HepG2 (cell line): ENCODE measurements around the gene ZNF606. TPM values are rescaled to one million over a fixed set of nuclear protein-coding genes. Genes with fewer than 3 reads are reported as not detected.

Experiments
- ATAC-seq: fragments of 200-7000 bp; cut with Tn5 transposase; 3 replicates; pipeline ENCODE4 v1.9.1; 2020; ENCODE audit warnings: mild to moderate bottlenecking, moderate library complexity
- BruUV-seq: library from RNA; stranded (reverse); fragments of 400-500 nt; replicated peaks from 2 replicates; lab custom pipeline; 2021; lab: Mats Ljungman, UMichigan
- CTCF ChIA-PET: fragments of 300-600 bp; formaldehyde crosslinking; extraction: SDS; loops from one replicate; lab custom pipeline; 2021; ENCODE audit warnings: low total read pairs, inconsistent platforms, low intra/inter-chr PET ratio; lab: Yijun Ruan, JAX
- POLR2A ChIA-PET: fragments of 350-600 bp; sonication (Branson Sonifier 250); formaldehyde crosslinking; loops from one replicate; lab custom pipeline; 2020; ENCODE audit warnings: antibody characterized with exemption, inconsistent platforms; lab: Yijun Ruan, JAX
- DNase-seq: peaks from one replicate; pipeline ENCODE4 v3.0.0-alpha.2; 2015; ENCODE audit warnings: low spot score
- FAIRE-seq: peaks from 3 replicates; lab custom pipeline; 2011; peaks lifted over from hg19 to GRCh38; lab: Jason Lieb, UNC
- H2AFZ ChIP-seq: one replicate; pipeline ENCODE4 v1.6.1; 2011; ENCODE audit warnings: low read length, inconsistent platforms
- H3K27ac ChIP-seq: fragments of 300-600 bp; 3 replicates; pipeline ENCODE4 v1.8.0; 2011; ENCODE audit warnings: mixed run types, mild to moderate bottlenecking, mixed read lengths, low read length, inconsistent platforms; ENCODE audit not compliant: insufficient read depth; ENCODE audit errors: extremely low read length
- H3K27me3 ChIP-seq, 2 experiments: fragments of 200-600 bp in 1 of 2; 2 replicates in 1 of 2; 3 replicates in 1 of 2; pipeline versions ENCODE4 v1.6.0 to v1.8.0; 2011; ENCODE audit warnings: low read length in 2 of 2, mild to moderate bottlenecking in 2 of 2, moderate library complexity in 2 of 2, inconsistent platforms in 1 of 2; ENCODE audit not compliant: insufficient read depth in 2 of 2, control insufficient read depth in 1 of 2
- H3K36me3 ChIP-seq, 2 experiments: fragments of 200-600 bp in 1 of 2; replicated peaks in 1 of 2; 2 replicates in 1 of 2; 3 replicates in 1 of 2; pipeline versions ENCODE4 v1.5.1 to v1.8.0; 2011; ENCODE audit warnings: low read length in 2 of 2, inconsistent platforms in 1 of 2; ENCODE audit not compliant: insufficient read depth in 2 of 2, control insufficient read depth in 1 of 2
- H3K4me1 ChIP-seq: 2 replicates; pipeline ENCODE4 v1.5.1; 2012; ENCODE audit warnings: low read length, inconsistent platforms; ENCODE audit not compliant: insufficient read depth
- H3K4me2 ChIP-seq: 2 replicates; pipeline ENCODE4 v1.6.0; 2011; ENCODE audit warnings: low read depth, low read length, inconsistent platforms
- H3K4me3 ChIP-seq, 3 experiments: fragments of 200-600 bp in 1 of 3; sonication (generic), shearing (Covaris generic) in 1 of 3; replicated peaks in 1 of 3; 2 replicates each; pipeline ENCODE4 v1.5.1; 2011 to 2016; ENCODE audit warnings: low read length in 3 of 3, inconsistent platforms in 2 of 3, low read depth in 2 of 3, mild to moderate bottlenecking in 2 of 3, control low read depth in 1 of 3, mixed read lengths in 1 of 3; ENCODE audit not compliant: insufficient read depth in 1 of 3
- H3K79me2 ChIP-seq: one replicate; pipeline ENCODE4 v1.6.1; 2011; ENCODE audit warnings: low read length, inconsistent platforms; ENCODE audit not compliant: insufficient read depth
- H3K9ac ChIP-seq: 2 replicates; pipeline ENCODE4 v1.6.0; 2011; ENCODE audit warnings: mild to moderate bottlenecking, low read depth, low read length, inconsistent platforms; ENCODE audit not compliant: insufficient read depth
- H3K9me3 ChIP-seq: 2 replicates; pipeline ENCODE4 v1.5.1; 2012; ENCODE audit warnings: mild to moderate bottlenecking, low read length
- H4K20me1 ChIP-seq: 2 replicates; pipeline ENCODE4 v1.6.0; 2011; ENCODE audit warnings: inconsistent platforms, mild to moderate bottlenecking, low read length, moderate library complexity; ENCODE audit not compliant: insufficient read depth
- BORCS8-MEF2B ChIP-seq: sonication (generic); formaldehyde crosslinking; IDR thresholded peaks from 2 replicates; pipeline ENCODE4 v1.8.0; 2022; ENCODE audit warnings: mild to moderate bottlenecking, missing genetic modification reagents
- CERS6 ChIP-seq: sonication (generic); formaldehyde crosslinking; IDR thresholded peaks from 2 replicates; pipeline ENCODE4 v1.5.0; 2020; ENCODE audit warnings: missing genetic modification reagents
- GFI1 ChIP-seq: sonication (generic); formaldehyde crosslinking; IDR thresholded peaks from 2 replicates; pipeline ENCODE4 v1.5.0; 2020; ENCODE audit warnings: missing genetic modification reagents, mild to moderate bottlenecking, borderline replicate concordance
- PATZ1 ChIP-seq: sonication (generic); formaldehyde crosslinking; IDR thresholded peaks from 2 replicates; pipeline ENCODE4 v1.4.0; 2020; ENCODE audit warnings: missing genetic modification reagents
- SP5 ChIP-seq: IDR thresholded peaks from 2 replicates; pipeline ENCODE4 v1.6.1; 2016; ENCODE audit warnings: low read depth, borderline replicate concordance
- TCF7 ChIP-seq: sonication (generic); IDR thresholded peaks from 2 replicates; pipeline ENCODE4 v1.6.1; 2016; ENCODE audit warnings: antibody characterized with exemption, low read depth
- ZNF615 ChIP-seq: sonication (generic); formaldehyde crosslinking; IDR thresholded peaks from 2 replicates; pipeline ENCODE4 v1.5.0; 2020; ENCODE audit warnings: mild to moderate bottlenecking, missing genetic modification reagents, borderline replicate concordance
- ZNF768 ChIP-seq: sonication (generic); formaldehyde crosslinking; IDR thresholded peaks from 2 replicates; pipeline ENCODE4 v1.4.0; 2020; ENCODE audit warnings: missing genetic modification reagents
- ZNF770 ChIP-seq: sonication (generic); formaldehyde crosslinking; IDR thresholded peaks from 2 replicates; pipeline ENCODE4 v1.5.0; 2020; ENCODE audit warnings: mild to moderate bottlenecking, missing genetic modification reagents
- ZNF776 ChIP-seq: sonication (generic); formaldehyde crosslinking; IDR thresholded peaks from 2 replicates; pipeline ENCODE4 v1.4.0; 2020; ENCODE audit warnings: mild to moderate bottlenecking, missing genetic modification reagents
- WGBS: methylation state at CpG from one replicate; pipeline ENCODE4 v1.1.6; 2017; ENCODE audit warnings: low lambda C conversion rate; 5-methylcytosine and 5-hydroxymethylcytosine counted together
- in situ Hi-C: cut with HindIII; loops from 2 replicates; pipeline ENCODE4 v1.10.0; 2017; ENCODE audit warnings: low pct_unique_long_range_greater_than_20kb; ENCODE audit not compliant: extremely low pct_ligation_motif_present
- intact Hi-C: fragments of 100-400 bp; cut with micrococcal nuclease; formaldehyde crosslinking; loops from one replicate; pipeline ENCODE4 v1.10.0; 2022; ENCODE audit not compliant: unreplicated experiment
- polyA plus RNA-seq, 8 experiments: library from polyadenylated mRNA; depleted of rRNA in 3 of 8; stranded (reverse) in 7 of 8; unstranded in 1 of 8; fragments of >200 nt; fragmentation: Illumina TruSeq in 4 of 8; extraction: Trizol in 4 of 8; gene quantifications; 2 replicates each; pipeline versions ENCODE4 v1.2.1 to v1.2.3, GENCODE V29; 2011 to 2016; ENCODE audit warnings: low read depth in 4 of 8, missing spikeins in 1 of 8, mixed read lengths in 1 of 8; ENCODE audit not compliant: insufficient read depth in 1 of 8
- total RNA-seq, 5 experiments: library from RNA; depleted of rRNA; stranded (reverse); fragments of >200 nt; fragmentation: Illumina TruSeq; extraction: Trizol; gene quantifications; 2 replicates each; pipeline ENCODE4 v1.2.3, GENCODE V29; 2016; ENCODE audit warnings: low read depth in 1 of 5

ZNF606 gene
- total and polyA plus RNA-seq, 2 of the 13 experiments (the other 11 are each of a cell fraction or from before 2014, with no cell fraction given): 4.2 to 14.8 TPM

GRCh38 chr19:58040751-58041525, 38.3 kb upstream of the ZNF606 start:
- TF ChIP-seq ZNF768 (CRISPR knock-in tag) (peak; percentile 38; the same call in 1 of the 2 replicates), ZNF615 (no peak)
- ChIA-PET CTCF (no interaction called here), POLR2A (no interaction called here)
- no peak overlapping the region for H3K27ac ChIP-seq
- peaks cover 36% of the 10 kb centered on the region for H3K9me3 ChIP-seq
- in situ Hi-C loops (no loop called here), intact Hi-C loops (no loop called here)
- H3K79me2 ChIP-seq: no peaks in the 10 kb centered on the region
- no peak overlapping the region for H2AFZ ChIP-seq
- FAIRE-seq (no peak), ATAC-seq (no peak), DNase-seq (no peak)
- no peak overlapping the region for H3K4me3 ChIP-seq
- WGBS: 66% methylated on average over 16 of the region's 21 CpGs
- H3K36me3 ChIP-seq: no peaks in the 10 kb centered on the region
- H3K4me2 ChIP-seq: no peak overlapping the region
- H4K20me1 ChIP-seq: no peaks in the 10 kb centered on the region
- BruUV-seq: no TSS peak
- peaks cover 8% of the 10 kb centered on the region; the same call in 1 of the 2 replicates for H3K4me1 ChIP-seq
- H3K27me3 ChIP-seq: no peaks in the 10 kb centered on the region; a peak in 1 of 5 replicates
- H3K9ac ChIP-seq: no peak overlapping the region

- CTCF ChIA-PET: no interaction called here
- POLR2A ChIA-PET: interaction anchor here (1.2 kb wide), 1 partner anchor 36 kb away, joined by 3 read pairs; the partner anchor contains the start of gene ZNF606
- Histone ChIP-seq H3K36me3 (no peaks in the 10 kb centered on the region), H4K20me1 (no peaks in the 10 kb centered on the region), H3K4me1 (peaks cover 8% of the 10 kb centered on the region; the same call in 1 of the 2 replicates), H3K4me3 (peak overlapping the region in 1 of 3 experiments; percentile 26; a peak in 1 of 6 replicates), H3K27me3 (no peaks in the 10 kb centered on the region; a peak in 1 of 5 replicates), H3K27ac (peak overlapping the region; percentile 44), H3K9me3 (peaks cover 35% of the 10 kb centered on the region), H3K9ac (no peak overlapping the region), H3K79me2 (no peaks in the 10 kb centered on the region), H3K4me2 (peak overlapping the region; percentile 38), H2AFZ (no peak overlapping the region)
- BruUV-seq: no TSS peak
- 2% methylated on average over 7 of the region's 8 CpGs for WGBS
- ATAC-seq (peak; percentile 90), DNase-seq (peak; percentile 39), FAIRE-seq (no peak)
- intact Hi-C loops (no loop called here), in situ Hi-C loops (no loop called here)
- TF ChIP-seq ZNF770 (CRISPR knock-in tag) (no peak), GFI1 (no peak), SP5 (peak; percentile 82; the same call in 1 of the 2 replicates), TCF7 (no peak), PATZ1 (CRISPR knock-in tag) (peak; percentile 69; the same call in 1 of the 2 replicates), ZNF776 (CRISPR knock-in tag) (no peak), BORCS8-MEF2B (CRISPR knock-in tag) (peak; percentile 42; the same call in 1 of the 2 replicates), CERS6 (CRISPR knock-in tag) (no peak)
Measured at GRCh38 chr19:58038688-58039204, 36.1 kb upstream of the ZNF606 start.
